Smooth muscle cell (in vitro differentiated cells): ENCODE data around the gene RESF1. TPM values are rescaled to one million over a fixed set of nuclear protein-coding genes. Genes with fewer than 3 reads are reported as not detected.
A peak's percentile ranks its signal among the peaks of the same experiment; 100 is the strongest.

Experiments used
- DNase-seq: peaks from one replicate; lab custom pipeline; 2025; ENCODE audit not compliant: unreplicated experiment; lab: John Stamatoyannopoulos, UW
- H2AFZ ChIP-seq: fragments of 200-600 bp; sonication (generic); 2 replicates; pipeline ENCODE4 v1.6.0; 2016; ENCODE audit warnings: antibody characterized with exemption, low read depth, mild to moderate bottlenecking
- H3F3A ChIP-seq: fragments of 200-600 bp; sonication (generic); 2 replicates; pipeline ENCODE4 v1.6.0; 2017; ENCODE audit warnings: antibody characterized with exemption, low read depth
- H3K27ac ChIP-seq: fragments of 200-600 bp; sonication (generic); 2 replicates; pipeline ENCODE4 v1.5.1; 2016; ENCODE audit warnings: low read depth, mild to moderate bottlenecking
- H3K27me3 ChIP-seq: fragments of 200-600 bp; sonication (generic); 2 replicates; pipeline ENCODE4 v1.6.1; 2016; ENCODE audit warnings: low read depth, mild to moderate bottlenecking
- H3K36me3 ChIP-seq: fragments of 200-600 bp; sonication (generic); 2 replicates; pipeline ENCODE4 v1.5.1; 2016; ENCODE audit warnings: low read depth
- H3K4me1 ChIP-seq: fragments of 200-600 bp; sonication (generic); 2 replicates; pipeline ENCODE4 v1.5.1; 2016; ENCODE audit warnings: low read depth
- H3K4me2 ChIP-seq: fragments of 200-600 bp; sonication (generic); 2 replicates; pipeline ENCODE4 v1.6.0; 2016; ENCODE audit warnings: mild to moderate bottlenecking
- H3K4me3 ChIP-seq: fragments of 200-600 bp; sonication (generic); 2 replicates; pipeline ENCODE4 v1.5.1; 2016; ENCODE audit warnings: mild to moderate bottlenecking
- H3K79me2 ChIP-seq: fragments of 200-600 bp; sonication (generic); 2 replicates; pipeline ENCODE4 v1.6.0; 2016; ENCODE audit warnings: low read depth, mild to moderate bottlenecking
- H3K9ac ChIP-seq: fragments of 200-600 bp; sonication (generic); 2 replicates; pipeline ENCODE4 v1.6.0; 2016; ENCODE audit warnings: low read depth
- H3K9me3 ChIP-seq: fragments of 200-600 bp; sonication (generic); replicated peaks from 2 replicates; pipeline ENCODE4 v1.5.1; 2016; ENCODE audit warnings: low read depth
- H4K20me1 ChIP-seq: fragments of 200-600 bp; sonication (generic); 2 replicates; pipeline ENCODE4 v1.6.0; 2016; ENCODE audit warnings: low read depth
- WGBS: methylation state at CpG from one replicate; pipeline ENCODE4 v1.1.7; 2016; ENCODE audit warnings: low lambda C conversion rate; 5-methylcytosine and 5-hydroxymethylcytosine counted together
- polyA plus RNA-seq: library from polyadenylated mRNA; unstranded; fragments of >200 nt; fragmentation: Nextera tagmentation; extraction: Ambion mirVana; gene quantifications from 2 replicates; pipeline ENCODE4 v1.2.1, GENCODE V29; 2016
- total RNA-seq: library from RNA; depleted of rRNA; stranded (reverse); fragments of >200 nt; gene quantifications from 2 replicates; pipeline ENCODE4 v1.2.3, GENCODE V29; 2014
- TF ChIP-seq, protein P1 (sequence below): fragments of 200-600 bp; sonication (generic); IDR thresholded peaks from 2 replicates; pipeline ENCODE4 v1.5.1; 2017; ENCODE audit warnings: borderline replicate concordance, mild to moderate bottlenecking, antibody characterized with exemption; ENCODE audit not compliant: insufficient read depth, poor library complexity, severe bottlenecking

The RESF1 gene
- total and polyA plus RNA-seq, 2 experiments from 2014 or later: 9.7 to 28.3 TPM

DNA sequence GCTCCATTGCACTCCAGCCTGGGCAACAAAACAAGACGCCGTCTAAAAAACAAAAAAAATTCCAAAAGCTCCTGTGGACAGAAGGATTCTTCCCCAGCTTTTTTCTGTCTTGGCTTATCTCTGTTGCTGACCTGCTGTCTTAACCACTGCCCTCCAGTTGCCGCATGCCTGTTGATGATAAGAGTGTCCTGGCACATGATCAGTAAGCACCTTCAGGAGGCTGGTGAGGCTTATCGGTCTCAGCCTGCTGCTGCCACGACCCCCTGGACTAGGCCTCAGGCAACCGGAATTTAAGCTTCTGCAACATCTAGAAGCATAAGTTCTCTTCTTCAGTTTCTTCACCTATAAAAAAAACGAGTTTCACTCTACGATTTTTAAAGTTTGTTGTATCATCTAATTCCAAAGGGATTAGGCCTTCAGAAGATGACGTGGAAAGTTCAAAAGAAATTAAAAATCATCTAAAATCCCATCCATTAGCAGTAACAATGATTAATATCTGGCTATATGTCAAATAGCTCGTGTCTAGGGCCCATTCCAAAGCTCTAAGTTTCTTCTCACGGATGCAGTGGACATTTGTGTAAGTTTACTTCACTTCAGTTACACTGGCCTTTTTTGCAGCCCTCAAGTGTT lies 46.4 kb downstream of the RESF1 start:
- Histone ChIP-seq H3K4me1 (no peaks in the 10 kb centered on the region), H3K9ac (no peak overlapping the region), H3F3A (no peaks in the 10 kb centered on the region), H3K9me3 (no peaks in the 10 kb centered on the region), H3K27ac (no peak overlapping the region), H3K36me3 (no peaks in the 10 kb centered on the region), H3K4me2 (peak overlapping the region; percentile 11), H3K27me3 (no peaks in the 10 kb centered on the region), H3K79me2 (no peaks in the 10 kb centered on the region), H2AFZ (no peak overlapping the region), H4K20me1 (no peaks in the 10 kb centered on the region), H3K4me3 (no peak overlapping the region)
- no peak for DNase-seq
- TF ChIP-seq, protein P1, sequence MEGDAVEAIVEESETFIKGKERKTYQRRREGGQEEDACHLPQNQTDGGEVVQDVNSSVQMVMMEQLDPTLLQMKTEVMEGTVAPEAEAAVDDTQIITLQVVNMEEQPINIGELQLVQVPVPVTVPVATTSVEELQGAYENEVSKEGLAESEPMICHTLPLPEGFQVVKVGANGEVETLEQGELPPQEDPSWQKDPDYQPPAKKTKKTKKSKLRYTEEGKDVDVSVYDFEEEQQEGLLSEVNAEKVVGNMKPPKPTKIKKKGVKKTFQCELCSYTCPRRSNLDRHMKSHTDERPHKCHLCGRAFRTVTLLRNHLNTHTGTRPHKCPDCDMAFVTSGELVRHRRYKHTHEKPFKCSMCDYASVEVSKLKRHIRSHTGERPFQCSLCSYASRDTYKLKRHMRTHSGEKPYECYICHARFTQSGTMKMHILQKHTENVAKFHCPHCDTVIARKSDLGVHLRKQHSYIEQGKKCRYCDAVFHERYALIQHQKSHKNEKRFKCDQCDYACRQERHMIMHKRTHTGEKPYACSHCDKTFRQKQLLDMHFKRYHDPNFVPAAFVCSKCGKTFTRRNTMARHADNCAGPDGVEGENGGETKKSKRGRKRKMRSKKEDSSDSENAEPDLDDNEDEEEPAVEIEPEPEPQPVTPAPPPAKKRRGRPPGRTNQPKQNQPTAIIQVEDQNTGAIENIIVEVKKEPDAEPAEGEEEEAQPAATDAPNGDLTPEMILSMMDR: no peak
- WGBS: 36% methylated on average over 11 of the region's 11 CpGs

Other genes with a start within 250 kb of the RESF1 start
- 11.2 and 12.0 TPM in 2 replicates for gene AMN1, start 230.4 kb upstream of the RESF1 start, total RNA-seq
- gene AMN1, start 230.4 kb upstream of the RESF1 start, polyA plus RNA-seq: 7.3 and 11.1 TPM in 2 replicates
- 11.5 and 13.0 TPM in 2 replicates for gene BICD1, start 147.4 kb downstream of the RESF1 start, total RNA-seq
- 6.5 TPM in 2 replicates for gene BICD1, start 147.4 kb downstream of the RESF1 start, polyA plus RNA-seq